GM12865 (cell line): ENCODE measurements around the gene HRH4.

Experiments used
- DNase-seq: peaks from one replicate; pipeline ENCODE4 v3.0.0; 2010; ENCODE audit warnings: low read depth
- H3K4me3 ChIP-seq: 2 replicates; pipeline ENCODE4 v1.5.1; 2011; ENCODE audit warnings: mild to moderate bottlenecking, low read depth, low read length, control low read depth
- TF ChIP-seq, protein P1 (sequence below): IDR thresholded peaks from 2 replicates; pipeline ENCODE4 v1.5.1; 2011; ENCODE audit warnings: low read length, control low read depth, low read depth, inconsistent platforms; ENCODE audit not compliant: insufficient read depth; ENCODE audit errors: missing control alignments

The HRH4 gene

DNA sequence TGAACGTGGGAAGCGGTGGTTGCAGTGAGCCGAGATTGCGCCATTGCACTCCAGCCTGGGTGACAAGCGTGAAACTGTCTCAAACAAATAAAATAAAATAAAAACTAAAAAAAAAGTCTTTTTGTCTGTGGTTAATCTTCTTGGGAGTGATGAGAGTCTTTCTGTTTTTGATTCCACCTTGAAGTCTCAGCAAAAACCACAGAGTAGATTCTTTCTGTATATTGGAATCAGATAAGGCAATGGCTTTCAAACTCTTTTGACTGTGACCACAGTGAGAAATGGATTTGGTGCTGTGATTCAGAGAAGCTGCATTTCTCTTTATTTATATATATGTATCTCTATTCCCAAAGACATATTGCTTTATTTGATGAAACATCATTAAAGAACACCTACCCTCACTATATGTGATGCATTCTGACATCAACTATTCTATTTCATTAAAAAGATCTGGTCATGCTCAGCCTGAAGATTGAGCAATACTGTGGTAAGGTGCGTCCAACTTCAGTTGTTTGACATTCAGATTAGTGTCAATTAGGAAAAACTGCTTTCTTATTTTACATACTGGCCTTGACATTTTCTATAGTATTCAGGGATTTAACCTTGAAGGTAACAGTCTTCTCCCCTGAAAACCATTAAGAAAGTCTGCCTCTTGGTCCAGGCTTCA, 15.6 kb downstream of the HRH4 start:
- no peak overlapping the region for H3K4me3 ChIP-seq
- TF ChIP-seq, protein P1, sequence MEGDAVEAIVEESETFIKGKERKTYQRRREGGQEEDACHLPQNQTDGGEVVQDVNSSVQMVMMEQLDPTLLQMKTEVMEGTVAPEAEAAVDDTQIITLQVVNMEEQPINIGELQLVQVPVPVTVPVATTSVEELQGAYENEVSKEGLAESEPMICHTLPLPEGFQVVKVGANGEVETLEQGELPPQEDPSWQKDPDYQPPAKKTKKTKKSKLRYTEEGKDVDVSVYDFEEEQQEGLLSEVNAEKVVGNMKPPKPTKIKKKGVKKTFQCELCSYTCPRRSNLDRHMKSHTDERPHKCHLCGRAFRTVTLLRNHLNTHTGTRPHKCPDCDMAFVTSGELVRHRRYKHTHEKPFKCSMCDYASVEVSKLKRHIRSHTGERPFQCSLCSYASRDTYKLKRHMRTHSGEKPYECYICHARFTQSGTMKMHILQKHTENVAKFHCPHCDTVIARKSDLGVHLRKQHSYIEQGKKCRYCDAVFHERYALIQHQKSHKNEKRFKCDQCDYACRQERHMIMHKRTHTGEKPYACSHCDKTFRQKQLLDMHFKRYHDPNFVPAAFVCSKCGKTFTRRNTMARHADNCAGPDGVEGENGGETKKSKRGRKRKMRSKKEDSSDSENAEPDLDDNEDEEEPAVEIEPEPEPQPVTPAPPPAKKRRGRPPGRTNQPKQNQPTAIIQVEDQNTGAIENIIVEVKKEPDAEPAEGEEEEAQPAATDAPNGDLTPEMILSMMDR = no peak
- DNase-seq = no peak

DNA sequence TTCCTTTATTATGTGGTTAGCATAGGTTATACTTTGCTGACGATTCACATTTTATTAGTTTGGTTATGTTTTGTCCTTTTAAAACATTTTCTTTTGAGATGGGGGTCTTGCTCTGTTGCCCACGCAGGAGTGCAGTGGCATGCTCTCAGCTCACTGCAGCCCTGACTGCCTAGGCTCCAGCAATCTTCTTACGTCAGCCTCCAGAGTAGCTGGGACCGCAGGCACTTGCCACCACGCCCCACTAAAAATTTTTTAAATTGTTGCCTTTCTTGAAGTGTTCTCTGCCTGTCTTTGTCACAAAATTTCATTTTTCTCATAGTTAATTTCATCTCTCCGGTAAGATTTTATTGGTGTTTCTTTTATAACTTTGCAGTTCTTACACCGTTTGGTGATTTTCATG, 18.9 kb downstream of the HRH4 start:
- no peak overlapping the region for H3K4me3 ChIP-seq
- TF ChIP-seq, protein P1 = no peak
- DNase-seq = no peak

DNA sequence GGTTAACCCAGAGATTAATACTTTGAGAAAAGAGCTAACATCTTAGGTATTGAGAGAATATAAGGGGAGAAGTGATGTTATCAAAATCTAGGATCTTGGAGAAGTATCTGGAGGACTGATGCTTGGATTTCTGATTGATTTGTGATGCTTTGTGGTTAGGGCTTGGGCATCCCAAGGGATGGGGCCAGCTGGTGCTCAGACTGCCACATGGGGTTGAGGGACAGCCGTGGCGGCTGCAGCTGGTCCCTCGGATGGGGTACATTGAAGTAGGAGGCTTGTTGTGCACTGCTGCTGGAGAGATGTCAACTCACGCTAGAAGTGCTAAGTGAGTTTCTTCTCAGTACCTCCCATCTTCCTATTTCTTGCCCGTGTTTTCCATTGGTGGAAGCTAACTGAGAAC, 22.4 kb downstream of the HRH4 start:
- TF ChIP-seq, protein P1 = no peak
- no peak overlapping the region for H3K4me3 ChIP-seq
- no peak for DNase-seq

DNA sequence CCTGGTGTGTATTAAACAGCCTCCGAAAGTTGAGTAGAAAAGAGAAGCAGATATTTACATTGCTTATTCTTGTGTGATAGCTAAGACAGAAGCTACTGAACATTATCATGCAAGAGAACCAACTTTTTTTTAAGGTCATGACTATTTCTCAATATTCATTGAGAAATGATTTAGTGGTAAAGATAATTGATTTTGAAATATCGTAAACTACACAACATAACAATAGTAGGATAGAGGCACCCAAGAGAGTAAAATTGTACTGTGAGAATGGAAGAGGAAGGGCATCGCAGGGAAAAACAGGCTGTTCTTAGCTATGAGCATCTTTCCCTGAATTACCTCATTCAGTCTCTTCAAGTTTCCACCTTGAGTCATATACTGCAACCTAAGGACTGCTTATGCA, 25.2 kb downstream of the HRH4 start:
- no peak for DNase-seq
- TF ChIP-seq, protein P1 = no peak
- no peak overlapping the region for H3K4me3 ChIP-seq

DNA sequence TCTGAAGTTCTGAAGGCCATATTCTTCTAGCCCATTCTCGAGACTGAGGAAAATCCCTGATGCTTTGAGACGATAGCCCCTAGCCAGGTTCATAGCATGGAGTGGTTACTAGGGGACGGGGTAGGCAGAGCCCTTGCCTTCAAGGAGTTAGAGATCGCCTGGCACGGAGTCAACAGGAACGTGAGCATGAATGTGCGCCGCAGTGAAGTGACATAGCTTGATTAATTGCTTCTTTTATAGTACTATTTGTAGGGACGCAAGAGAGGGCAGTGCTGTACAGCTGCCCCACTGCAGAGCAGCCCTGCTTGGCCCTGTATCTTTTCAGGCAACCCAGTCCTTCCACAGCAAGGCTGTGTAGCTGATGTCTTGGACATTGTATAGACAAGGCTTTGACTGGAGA, 26.2 kb downstream of the HRH4 start:
- DNase-seq = no peak
- TF ChIP-seq, protein P1 = no peak
- no peak overlapping the region for H3K4me3 ChIP-seq

DNA sequence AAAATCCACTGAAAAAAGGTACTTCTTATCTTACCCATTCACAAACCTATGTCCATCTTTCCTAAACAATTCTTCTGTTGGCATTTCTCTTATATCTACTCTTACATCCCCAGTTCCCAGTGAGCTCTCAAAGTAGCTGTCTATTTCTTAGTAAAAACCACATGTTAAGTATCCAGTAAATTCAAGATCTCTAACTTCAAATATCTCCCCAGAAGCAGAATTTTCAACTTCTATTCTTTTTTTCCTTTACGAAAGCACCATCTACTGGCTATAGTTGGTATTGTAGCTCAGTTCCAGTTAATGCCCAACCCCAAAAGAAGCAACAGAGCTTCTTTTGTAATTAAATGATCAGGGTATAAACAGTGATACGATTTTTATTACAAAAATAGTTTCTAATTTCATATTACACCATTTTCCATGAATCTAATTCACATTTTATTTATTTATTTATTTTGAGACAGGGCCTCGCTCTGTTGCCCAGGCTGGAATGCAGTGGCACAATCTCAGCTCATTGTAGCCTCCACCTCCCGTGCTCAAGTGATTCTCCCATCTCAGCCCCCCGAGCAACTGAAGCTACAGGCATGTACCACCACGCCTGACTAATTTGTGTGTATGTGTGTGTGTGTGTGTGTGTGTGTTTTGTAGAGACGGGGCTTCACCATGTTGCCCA, 28.5 kb downstream of the HRH4 start:
- TF ChIP-seq, protein P1 = peak; percentile 54
- no peak overlapping the region for H3K4me3 ChIP-seq
- peak; percentile 50 for DNase-seq

DNA sequence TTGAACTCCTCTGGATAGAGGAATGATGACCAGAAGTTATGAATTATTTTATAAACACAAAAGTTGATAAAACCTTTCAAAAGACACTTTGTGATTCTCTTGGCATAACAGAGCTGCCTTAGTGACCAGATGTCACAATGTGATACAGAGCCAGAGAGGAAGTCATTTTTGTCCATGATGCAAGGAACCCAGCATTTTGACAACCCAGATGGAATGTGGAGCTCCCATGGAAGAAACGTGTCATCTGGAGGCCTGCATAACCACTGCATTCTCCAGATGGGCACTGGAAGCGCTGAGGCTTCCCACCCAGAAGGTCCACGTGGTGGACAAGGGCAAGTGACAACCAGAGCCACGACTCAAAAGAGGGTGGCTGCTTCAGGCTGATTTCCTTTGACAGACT, 30.1 kb downstream of the HRH4 start:
- no peak for DNase-seq
- TF ChIP-seq, protein P1 = no peak
- H3K4me3 ChIP-seq = no peak overlapping the region
